D721Med (cell line): ENCODE data around the gene RBL1.
"Not testable (repeated sequence)": the region's sequence is repeated elsewhere in the genome, so short reads cannot be mapped to it uniquely, and the experiment has no call there.

Experiments
- DNase-seq: peaks from one replicate; pipeline ENCODE4 v3.0.0; 2011; ENCODE audit warnings: low spot score; ENCODE audit not compliant: insufficient read length
- FAIRE-seq: peaks from 2 replicates; lab custom pipeline; 2011; peaks lifted over from hg19 to GRCh38; lab: Jason Lieb, UNC
- TF ChIP-seq, protein P1 (sequence below): IDR thresholded peaks from 2 replicates; pipeline ENCODE4 v1.5.1; 2012; ENCODE audit warnings: mild to moderate bottlenecking, control low read depth; ENCODE audit not compliant: insufficient read depth; ENCODE audit errors: missing control alignments

RBL1 gene

DNA sequence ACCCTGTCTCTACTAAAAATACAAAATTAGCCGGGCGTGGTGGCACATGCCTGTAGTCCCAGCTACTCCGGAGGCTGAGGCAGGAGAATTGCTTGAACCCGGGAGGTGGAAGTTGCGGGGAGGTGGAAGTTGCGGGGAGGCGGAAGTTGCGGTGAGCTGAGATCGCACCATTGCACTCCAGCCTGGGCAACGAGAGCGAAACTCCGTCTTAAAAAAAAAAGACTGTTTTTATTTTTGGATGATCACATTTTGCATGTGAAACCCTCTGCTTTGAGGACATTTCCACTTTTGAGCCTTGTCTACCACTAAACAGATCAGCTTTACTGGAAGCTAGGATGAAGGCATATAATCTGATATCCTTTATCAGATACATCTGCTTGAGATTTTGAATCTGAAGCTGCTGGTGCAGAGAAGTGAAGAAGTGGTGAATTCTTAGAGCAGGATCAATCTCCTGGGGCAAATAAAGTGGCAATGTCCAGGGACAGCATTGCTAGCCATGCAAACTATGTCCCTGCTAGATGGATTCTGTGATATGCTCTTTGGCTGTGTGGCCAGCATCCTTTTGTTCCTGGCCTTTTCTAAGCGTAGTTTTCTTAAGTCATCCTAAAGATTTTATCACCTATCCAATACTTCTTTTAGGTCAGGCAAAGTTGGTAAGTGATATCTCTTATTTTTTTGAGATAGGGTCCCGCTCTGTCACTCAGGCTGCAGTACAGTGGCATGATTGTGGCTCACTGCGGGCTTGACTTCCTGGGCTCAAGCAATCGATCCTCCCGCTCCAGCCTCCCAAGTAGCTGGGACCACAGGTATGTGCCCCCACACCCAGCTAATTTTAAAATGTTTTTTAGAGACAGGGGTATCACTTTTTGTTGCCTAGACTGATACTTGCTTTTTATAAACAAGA lies 23.3 kb downstream of the RBL1 start:
- FAIRE-seq (no peak), DNase-seq (no peak)
- TF ChIP-seq, protein P1, sequence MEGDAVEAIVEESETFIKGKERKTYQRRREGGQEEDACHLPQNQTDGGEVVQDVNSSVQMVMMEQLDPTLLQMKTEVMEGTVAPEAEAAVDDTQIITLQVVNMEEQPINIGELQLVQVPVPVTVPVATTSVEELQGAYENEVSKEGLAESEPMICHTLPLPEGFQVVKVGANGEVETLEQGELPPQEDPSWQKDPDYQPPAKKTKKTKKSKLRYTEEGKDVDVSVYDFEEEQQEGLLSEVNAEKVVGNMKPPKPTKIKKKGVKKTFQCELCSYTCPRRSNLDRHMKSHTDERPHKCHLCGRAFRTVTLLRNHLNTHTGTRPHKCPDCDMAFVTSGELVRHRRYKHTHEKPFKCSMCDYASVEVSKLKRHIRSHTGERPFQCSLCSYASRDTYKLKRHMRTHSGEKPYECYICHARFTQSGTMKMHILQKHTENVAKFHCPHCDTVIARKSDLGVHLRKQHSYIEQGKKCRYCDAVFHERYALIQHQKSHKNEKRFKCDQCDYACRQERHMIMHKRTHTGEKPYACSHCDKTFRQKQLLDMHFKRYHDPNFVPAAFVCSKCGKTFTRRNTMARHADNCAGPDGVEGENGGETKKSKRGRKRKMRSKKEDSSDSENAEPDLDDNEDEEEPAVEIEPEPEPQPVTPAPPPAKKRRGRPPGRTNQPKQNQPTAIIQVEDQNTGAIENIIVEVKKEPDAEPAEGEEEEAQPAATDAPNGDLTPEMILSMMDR = no peak

DNA sequence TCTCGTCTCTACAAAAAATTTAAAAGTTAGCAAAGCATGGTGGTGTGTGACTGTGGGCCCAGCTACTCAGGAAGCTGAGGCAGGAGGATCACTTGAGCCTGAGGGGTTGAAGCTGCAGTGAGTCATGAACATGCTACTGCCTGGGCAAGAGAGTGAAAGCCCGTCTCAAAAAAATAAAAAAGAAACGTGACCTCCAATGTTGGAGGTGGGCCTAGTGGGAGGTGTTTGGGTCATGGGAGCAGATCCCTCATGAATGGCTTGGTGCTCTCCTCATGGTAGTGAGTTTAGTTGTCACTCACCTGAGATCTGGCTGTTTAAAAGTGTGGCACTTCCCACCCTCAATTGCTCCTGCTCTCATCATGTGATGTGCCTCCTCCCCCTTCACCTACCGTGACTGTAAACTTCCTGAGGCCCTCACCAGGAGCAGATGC lies 24.3 kb downstream of the RBL1 start:
- DNase-seq = no peak
- no peak for FAIRE-seq
- TF ChIP-seq, protein P1 = no peak

DNA sequence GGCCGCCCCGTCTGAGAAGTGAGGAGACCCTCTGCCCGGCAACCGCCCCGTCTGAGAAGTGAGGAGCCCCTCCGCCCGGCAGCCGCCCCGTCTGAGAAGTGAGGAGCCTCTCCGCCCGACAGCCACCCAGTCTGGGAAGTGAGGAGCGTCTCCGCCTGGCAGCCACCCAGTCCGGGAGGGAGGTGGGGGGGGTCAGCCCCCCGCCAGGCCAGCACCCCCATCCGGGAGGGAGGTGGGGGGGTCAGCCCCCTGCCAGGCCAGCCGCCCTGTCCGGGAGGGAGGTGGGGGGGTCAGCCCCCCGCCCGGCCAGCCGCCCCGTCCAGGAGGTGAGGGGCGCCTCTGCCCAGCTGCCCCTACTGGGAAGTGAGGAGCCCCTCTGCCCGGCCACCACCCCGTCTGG lies 26.2 kb downstream of the RBL1 start:
- not testable (repeated sequence) for DNase-seq, FAIRE-seq

DNA sequence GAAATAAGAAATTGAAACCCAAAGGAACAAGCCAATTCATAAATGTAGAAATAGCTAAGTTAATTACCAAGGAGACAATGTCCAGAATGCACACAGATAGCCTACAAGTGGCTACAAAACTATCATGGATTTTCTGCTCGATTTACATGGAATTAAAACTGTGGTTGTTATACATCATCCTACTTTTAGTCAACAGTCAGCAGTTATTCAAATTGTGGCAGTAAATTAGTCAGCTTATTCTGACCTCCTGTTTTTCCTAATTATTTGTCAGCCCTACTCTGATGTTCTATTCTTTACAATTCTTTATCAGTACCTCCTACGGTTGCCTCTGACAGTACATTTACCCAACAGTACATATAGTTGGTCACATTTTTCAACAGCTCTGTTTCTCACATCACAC lies 29.6 kb downstream of the RBL1 start:
- FAIRE-seq (no peak), DNase-seq (no peak)
- TF ChIP-seq, protein P1 = no peak

DNA sequence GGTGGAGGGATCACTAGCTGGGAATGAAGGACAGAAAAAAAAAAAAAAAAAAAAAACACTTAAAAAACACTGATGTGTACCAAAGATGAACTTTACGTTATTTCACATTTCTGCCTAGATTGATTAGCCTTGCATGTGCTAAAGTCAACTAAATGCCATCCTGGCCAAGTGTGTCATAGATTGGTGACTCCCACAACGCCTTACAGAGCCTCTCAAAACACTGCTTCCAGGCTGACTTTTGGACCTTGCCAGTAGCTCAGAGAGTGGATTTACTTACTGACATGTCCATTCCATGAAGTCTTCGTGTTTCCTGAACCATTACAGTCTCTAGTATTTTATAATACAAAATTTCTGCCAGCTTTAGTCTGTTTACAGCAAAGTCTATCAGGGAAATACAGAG lies 40.5 kb downstream of the RBL1 start:
- FAIRE-seq = no peak
- DNase-seq = no peak
- TF ChIP-seq, protein P1 = no peak

DNA sequence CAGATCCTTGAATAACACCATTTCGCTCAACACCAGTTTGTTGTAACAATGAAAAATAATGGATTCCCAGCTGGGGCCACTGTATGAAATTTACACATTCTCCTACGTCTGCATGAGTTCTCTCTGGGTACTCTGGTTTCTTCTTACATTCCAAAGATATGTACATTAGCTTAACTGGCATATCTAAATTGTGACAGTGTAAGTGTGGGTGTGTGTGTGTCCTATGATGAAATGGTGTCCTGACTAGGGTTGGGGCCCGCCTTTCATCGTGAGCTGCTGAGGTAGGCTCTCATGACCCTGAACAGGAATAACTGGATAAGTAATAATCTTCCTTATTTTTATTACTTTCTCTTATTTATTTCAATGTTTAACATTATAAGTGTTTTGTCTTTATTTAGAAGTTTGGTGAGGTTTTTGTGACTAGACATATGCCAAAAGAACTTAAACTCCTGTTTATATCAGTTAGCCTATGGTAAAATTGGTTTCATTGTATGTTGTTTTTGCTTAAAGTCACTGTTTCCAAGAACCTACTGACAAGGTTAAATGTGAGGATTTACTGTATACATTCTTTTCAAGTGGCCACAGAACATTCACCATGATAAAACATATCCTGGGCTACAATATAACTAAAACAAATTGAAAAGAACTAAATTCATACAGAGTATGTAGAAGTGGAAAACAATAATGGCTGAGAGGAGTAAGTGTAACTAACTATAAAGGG lies 42.4 kb downstream of the RBL1 start:
- TF ChIP-seq, protein P1 = no peak
- DNase-seq (no peak), FAIRE-seq (no peak)

DNA sequence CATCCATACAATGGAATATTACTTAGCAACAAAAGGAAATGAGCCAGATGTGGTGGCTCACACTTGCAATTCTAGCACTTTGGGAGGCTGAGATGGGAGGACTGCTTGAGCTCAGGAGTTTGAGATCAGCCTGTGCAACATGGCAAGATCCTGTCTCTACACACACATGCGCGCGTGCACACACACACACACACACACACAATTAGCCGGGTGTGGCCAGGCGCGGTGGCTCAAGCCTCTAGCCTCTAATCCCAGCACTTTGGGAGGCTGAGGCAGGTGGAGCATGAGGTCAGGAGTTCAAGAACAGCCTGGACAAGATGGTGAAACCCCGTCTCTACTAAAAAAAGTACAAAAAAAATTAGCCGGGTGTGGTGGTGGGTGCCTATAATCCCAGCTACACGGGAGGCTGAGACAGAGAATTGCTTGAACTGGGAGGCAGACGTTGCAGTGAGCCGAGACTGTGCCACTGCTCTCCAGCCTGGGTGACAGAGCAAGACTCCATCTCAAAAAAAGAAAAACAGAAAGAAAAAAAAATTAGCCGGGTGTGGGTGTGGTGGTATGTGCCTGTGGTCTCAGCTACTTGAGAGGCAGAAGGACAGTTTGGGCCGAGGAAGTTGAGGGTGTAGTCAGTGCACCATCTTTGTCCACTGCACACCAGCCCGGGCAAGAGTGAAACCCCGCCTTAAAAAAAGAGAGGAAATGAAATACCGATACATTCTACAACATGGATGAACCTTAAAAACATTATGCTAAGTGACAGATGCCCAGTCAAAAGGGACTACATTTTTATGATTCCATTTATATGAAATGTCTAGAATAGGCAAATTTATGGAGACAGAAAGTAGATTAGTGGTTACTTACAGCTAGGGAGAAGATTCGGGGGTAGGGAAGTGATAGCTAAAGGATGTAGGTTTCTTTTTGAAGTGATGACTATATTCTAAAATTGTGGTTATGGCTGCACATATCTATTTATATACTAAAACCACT lies 52.5 kb downstream of the RBL1 start:
- DNase-seq = no peak
- TF ChIP-seq, protein P1 = no peak
- FAIRE-seq = no peak

DNA sequence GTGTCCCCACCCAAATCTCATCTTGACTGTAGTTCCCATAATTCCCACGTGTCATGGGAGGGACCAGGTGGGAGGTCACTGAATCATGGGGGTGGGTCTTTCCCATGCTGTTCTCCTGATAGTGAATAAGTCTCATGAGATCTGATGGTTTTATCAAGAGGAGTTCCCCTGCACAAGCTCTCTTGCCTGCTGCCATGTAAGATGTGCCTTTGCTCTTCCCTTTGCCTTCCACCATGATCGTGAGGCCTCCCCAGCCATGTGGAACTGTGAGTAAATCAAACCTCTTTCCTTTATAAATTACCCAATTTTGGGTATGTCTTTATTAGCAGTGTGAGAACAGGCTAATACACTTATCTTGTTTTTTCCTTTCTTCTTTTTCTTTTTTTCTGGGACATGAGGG lies 56.4 kb downstream of the RBL1 start:
- not testable (repeated sequence) for FAIRE-seq, DNase-seq
